Right kidney (tissue), 1 donor: ENCODE data around the gene RAB40B.

Source experiments
- DNase-seq: peaks from one replicate; pipeline ENCODE4 v3.0.0-alpha.2; 2016

RAB40B gene

DNA sequence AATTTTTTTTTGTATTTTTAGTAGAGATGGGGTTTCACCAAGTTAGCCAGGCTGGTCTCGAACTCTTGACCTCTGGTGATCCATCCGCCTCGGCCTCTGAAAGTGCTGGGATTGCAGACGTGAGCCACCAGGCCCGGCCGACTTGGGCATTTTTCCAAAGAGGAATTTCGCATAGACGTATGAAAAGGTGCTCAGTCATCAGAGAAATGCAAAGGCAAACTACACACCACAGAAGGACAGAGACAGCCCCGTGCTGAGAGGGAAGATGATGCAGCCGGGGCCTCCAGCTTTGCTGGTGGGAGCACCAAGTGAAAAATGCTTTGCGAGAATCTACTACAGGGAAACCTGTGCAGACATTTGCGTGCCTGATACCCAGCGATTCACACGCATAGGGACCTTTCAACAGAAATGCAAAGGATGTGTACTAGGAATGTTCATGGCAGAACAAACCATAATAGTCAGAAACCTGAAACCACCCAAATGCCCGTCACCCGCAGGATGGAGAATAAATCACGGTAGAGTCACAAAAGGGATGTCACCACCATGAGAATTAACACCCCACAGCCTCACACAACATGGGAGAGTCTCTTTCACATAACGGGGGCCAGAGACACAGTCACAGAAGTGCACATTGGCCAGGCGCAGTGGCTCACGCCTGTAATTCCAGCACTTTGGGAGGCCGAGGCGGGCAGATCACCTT lies 5.2 kb downstream of the RAB40B start:
- no peak for DNase-seq

DNA sequence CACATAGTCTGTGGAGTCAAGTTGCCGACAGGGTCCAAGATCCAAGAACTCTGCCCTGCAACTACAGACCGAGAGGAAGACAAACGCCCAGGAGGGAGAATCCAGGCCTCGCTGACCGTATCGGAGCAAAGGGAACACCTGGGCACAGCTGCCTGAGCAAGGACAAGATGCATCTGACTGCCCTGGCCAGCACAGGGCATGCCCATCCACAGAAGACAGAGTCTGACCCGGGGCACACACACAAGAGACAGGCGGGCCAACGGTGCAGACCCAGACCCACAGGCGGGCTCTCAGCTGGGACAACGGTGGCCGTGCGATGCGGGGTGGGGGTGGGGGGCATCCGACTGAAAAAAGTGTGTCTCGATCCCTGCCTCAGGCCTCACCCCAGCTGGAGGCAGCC lies 6.2 kb downstream of the RAB40B start:
- no peak for DNase-seq

DNA sequence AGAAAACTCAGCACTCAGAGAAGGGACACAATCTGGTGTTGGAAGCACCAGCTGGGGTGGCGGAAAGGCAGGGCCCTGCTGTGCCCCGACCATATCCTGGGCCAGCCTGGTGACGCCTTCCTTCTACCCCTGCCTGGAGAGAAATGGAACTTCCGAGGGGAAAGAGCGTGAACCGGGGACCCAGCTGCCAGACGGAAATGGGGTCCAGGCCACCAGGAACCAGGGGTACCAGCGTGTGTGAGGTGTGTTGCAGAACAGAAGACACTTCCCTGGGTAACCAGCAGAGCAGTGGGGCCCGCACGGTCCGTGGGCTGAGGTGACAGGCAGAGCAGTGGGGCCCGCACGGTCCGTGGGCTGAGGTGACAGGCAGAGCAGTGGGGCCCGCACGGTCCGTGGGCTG lies 6.8 kb downstream of the RAB40B start:
- no peak for DNase-seq

DNA sequence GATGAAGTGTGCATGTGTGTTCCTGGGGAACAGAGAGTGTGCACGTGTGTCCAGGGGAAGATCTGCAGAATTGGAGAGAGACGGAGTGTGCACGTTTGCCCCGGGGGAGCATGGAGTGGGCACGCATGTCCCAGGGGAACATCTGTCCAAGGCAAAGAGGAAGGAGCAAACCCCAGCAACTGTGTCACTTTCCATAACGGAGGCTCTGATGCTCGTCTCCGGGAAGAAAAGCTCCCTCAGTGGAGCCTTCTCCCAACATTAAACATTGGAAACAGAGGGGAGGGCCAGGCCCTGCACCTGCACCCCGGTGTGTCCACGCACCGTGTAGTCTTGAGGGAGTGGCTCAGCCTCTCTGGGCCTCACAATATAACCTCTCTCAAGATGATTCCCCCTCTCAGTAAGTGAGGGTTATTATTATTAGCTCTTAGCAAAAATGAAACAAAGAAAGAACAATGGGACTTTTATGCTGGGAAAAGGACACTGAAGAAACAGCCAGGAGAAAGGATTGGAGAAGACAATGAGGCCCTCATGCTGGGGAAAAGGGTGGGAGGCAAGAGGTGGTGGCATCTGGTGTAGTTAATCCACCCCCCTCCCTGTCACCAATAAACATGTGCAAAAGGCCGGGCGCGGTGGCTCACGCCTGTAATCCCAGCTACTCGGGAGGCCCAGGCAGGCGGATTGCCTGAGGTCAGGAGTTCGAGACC lies 7.6 kb downstream of the RAB40B start:
- DNase-seq, result no peak

DNA sequence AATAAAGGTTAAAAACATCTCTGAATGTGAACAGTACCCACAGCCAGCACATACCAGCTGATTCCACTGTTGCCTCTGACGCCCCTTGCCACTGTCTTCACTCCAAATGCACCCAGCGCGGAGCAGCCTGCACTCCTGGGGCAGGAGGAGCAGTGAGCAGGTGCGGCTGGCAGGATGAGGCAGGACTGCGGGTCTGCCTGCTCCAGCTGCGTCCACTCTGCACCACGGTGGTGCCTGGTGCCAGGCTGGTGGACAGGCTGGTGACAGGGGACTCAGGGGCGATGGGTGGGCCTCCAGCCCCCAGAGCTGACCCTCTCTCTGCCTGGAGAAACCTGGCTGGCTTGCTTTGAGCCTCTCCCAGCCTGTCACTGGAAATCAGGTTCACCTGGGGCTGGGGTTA lies 9.4 kb downstream of the RAB40B start:
- no peak for DNase-seq

DNA sequence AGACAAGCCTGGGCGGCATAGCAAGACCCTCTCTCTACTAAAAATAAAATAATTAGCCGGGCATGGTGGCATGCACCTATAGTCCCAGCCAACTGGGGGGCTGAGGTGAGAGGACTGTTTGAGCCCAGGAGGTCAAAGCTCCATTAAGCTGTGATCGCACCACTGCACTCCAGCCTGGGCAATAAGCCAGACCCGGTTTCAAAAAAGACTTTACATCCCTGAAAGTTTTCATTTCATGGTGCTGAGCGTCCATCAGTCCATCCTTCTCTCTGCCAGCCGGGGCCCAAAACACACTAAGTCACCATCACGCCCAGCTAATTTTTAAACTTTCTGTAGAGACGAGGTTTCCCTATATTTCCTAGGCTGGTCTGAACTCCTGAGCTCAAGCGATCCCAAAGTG lies 10.6 kb downstream of the RAB40B start:
- no peak for DNase-seq

DNA sequence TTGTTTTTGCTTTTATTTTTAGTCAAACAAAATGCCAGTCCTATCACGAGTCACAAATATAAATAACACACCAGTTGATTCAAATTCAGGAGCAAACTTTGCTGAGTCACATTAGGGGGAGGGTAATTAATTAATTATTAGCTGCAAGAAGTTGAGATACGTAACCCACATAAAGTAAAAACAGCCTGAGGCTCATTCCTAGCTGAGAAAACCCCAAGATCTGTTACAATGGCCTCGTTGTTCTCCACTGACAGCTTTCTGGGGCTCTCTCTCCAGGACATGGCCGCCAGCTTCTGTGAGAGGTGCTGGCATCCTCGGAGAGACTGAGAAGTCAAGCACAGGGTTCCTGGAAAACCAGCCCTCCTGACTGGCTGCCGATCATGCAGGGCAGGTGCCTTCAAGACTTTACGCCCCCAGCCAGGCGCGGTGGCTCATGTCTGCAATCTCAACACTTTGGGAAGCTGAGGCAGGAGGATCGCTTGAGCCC lies 11.1 kb downstream of the RAB40B start:
- DNase-seq, result peak; percentile 46

DNA sequence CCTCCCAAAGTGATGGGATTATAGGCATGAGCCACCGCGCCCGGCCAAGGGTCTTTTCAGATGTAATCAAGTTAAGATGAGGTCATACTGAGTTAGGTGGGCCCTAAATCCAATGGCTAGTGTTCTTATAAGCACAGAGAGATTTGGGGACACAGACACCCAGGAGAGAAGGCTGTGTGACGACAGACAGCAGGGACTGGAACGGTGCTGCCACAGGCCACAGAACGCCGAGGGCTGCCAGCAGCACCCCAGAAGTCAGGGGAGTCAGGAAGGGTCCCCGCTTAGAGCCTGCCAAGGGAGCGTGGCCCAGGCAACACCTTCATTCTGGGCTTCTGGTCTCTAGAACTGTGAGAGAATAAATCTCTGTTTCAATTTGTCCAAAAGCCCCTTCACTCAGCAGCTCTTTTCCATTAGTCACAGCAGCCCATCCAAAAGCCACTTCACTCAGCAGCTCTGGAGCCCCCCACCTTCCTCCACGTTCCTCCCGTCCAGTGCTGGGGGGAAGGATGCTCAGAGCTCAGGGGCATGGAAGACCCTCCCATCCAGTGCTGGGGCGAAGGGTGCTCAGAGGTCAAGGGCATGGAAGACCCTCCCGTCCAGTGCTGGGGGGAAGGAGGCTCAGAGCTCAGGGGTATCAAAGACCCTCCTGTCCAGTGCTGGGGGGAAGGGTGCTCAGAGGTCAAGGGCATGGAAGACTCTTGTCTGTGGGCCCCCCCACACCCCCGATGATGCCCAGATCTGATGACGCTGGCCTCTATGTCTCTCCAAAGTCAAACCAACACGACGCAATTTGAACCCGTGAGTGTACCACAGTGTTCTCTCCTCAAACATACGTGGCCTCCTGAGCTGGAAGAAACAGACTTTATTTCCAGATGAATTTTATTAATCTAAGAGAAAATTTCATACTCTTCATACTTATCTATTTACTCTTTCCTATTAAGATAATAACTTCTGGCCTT lies 11.9 kb downstream of the RAB40B start:
- no peak for DNase-seq

DNA sequence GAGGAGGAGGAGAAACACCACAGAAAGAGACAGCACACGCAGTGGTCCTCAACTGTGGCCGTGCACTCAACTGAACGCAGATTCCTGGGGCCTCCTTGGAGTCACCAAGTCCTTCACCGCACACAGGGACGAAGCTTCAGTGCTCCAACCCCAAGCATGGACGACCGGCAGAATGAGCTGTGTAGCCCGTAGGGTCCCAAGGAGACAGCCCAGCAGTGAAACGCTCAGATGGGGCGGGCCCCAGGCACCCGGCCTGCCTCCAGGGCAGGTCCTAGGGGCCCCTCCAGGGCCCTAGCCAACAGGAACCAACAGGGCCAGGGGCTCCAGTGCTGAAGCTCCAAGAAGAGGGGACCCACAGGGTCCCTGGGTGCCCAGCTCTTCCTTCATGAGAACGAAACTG lies 13.2 kb downstream of the RAB40B start:
- no peak for DNase-seq

DNA sequence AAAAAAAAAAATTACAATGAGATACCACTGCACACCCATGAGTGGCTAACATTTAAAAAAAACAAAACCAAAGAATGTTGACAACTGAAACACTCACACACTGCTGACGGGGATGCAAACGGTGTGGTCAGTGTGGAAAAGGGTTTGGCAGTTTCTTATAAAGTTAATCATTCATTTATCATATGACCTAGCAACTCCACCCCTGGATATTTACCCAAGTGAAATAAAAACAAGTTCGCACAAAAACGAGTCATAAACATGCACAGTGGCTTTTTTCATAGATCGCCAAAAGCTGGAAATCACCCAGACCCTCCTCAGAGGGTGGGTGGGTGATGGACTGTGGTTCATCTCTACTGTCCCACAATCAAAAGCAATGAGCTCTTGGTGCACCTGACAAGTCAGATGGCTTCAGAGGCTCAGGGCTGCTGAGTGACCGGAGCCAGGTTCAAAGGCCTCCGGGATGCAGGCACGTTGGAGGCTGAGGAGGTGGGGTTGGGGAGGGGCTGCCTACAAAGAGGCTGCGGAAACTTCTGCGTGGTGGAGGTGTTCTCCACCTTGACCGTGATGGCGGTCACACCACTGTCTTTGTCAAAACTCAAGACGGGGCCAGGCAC lies 14.2 kb downstream of the RAB40B start:
- no peak for DNase-seq

DNA sequence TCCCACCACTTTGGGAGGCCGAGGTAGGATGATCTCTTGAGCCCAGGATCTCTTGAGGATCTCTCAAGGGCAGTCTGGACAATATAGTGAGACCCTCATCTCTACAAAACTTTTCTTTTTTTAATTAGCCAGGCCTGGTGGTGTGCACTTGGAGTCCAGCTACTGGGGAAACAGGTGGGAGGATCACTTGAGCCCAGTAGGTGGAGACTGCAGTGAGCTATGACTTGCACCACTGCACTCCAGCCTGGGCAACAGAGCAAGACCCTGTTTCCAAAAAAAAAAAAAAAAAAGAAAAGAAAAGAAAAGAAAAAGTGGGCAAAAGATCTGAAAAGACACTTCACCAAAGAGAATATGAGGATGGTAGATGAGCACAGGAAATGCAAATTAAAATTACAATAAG lies 15.0 kb downstream of the RAB40B start:
- no peak for DNase-seq

DNA sequence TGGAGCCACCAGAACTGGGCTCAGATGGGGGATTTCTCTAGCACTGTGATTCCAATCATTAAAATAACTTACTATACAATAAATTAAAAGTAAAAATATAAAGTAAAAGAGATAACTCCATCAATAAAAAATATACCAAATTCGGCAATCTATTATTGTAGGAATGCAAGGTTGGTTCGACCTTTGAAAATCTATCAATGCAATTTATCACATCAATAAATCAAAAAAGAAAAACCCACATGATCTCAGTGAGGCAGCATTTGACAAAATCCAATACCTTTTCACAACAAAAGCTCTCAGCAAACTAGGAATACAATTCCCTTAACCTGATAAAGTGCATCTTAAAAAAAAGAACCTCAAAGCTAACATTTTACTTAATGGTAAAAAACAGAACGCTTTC lies 17.0 kb downstream of the RAB40B start:
- DNase-seq, result no peak

DNA sequence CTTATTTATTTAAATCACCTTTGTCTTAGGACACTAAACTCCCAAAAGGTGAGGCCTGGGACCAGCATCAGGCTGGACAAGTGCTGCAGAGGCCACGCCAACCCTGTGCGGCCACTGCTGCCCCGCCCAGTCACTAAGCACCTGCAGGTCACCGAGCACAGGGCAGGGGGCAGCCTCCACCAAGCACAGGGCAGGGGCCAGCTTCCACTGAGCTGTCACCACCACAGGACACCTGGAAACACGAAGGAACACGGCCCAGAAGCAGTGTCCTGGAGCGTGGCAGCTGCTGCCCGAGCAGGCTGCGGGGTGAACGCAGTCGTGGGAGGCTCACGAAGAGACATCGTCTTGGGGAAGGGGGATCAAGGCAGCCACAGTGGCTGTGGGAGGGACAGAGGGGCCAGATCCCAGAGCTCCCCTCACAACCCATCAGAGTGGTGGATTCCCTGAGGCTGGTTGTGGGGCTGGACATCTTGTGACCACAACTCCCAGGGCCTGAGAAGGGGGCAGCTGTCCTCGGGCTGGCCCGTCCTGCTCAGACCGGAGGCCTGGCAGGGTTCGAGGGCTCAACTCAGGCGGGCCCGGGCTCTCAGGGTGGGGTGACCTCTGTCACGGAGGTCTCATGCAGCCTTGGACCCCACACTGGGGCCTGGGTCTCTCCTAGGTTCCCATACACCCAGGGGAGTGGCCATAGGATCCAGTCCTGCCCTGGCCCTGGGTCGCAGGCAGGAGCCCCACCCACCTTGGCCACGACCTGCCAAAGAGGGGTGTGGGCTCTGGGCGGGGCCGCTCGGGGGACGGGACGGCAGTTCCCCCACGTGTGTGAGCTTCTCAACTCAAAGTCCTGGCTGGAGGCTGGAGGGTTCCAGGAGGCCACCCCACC lies 18.7 kb downstream of the RAB40B start:
- DNase-seq, result no peak

DNA sequence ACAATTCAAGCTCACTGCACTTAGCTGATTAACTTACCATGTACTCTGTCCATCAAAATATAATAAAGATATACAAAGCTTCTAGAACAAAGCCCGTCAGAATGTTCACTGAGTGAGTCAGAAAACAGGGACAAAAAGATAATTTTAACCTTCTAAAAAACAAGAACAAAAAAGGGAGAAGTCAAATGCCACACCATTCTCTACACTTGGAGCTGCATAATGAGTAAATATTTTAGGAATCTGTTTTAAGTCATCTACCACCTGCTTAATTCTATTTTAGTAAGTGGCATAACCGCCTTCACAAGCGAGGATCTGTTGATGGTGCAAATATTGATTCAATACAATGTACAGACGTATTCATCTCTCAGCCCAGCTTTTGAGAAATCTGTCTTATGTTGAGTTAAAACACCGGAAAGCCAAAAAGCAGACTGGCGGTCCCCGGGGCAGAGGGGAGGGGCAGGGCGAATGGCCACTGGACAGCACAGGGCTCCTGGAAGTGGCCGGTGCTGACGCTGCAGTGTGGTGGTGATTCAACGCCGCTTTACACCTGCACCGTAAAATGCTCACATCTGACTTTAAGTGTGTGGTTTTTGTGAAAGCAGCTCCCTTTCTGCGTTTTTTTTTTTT lies 20.1 kb downstream of the RAB40B start:
- DNase-seq, result no peak

DNA sequence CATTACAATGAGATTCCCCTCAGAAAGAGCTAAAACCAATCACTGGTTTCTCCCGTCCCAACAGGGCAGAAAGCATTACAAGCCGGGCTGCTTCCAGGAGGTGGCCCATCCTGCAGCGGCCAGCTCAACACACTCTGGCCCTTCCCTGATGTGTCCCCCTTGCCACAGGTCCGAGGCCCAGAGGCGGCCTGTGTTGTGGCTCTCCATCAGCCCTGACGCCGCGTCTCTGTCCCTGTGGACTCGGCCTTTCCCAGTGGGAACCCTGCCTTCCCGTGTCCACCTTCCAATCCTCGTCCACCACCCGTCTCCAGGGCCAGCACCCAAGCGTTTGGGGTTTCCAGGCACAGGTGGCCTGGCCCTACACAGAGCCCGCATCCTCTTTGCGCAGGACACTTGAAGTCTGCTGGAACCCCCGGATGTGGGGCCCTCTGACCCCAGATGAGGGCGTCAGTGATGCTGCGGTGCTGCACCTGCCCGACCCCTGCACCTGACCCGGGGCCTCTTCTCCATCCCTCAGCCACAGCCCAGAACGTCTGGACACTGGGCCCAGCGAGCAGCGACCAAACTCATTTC lies 21.1 kb downstream of the RAB40B start:
- DNase-seq, result no peak

DNA sequence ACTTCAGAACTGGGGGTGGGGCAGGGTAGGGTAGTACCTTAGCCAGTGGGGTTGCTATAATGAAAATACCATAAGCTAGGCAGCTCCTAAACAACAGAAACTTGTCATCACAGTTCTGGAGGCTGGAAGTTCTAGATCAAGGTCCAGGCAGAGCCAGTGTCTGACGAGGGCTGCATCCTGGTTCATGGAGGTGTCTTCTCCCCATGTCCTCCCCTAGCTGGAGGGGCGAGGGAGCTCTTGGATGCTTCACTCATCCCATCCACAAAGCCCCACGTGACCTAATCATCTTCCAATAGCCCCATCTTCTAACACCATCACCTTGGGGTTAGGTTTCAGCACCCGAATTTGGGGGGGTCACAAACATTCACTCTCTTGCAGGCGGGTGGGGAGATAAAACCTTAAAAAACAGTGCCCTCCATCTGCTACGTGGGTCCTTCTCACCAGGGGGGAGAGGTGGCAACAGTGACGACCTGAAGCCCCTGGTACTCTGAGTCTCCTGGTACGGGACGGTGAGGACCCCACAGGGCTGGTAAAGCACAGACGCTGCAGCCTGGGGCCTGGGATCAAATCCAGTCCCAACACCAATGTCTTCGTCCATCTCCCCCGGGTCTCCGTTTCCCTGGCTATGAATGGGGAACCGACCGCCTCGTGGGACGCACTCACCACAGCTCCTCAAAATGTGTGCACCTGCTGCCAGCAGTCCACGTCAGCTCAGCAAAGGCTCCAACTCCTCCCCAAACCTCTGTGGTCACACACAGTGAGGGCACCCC lies 22.8 kb downstream of the RAB40B start:
- DNase-seq, result no peak

DNA sequence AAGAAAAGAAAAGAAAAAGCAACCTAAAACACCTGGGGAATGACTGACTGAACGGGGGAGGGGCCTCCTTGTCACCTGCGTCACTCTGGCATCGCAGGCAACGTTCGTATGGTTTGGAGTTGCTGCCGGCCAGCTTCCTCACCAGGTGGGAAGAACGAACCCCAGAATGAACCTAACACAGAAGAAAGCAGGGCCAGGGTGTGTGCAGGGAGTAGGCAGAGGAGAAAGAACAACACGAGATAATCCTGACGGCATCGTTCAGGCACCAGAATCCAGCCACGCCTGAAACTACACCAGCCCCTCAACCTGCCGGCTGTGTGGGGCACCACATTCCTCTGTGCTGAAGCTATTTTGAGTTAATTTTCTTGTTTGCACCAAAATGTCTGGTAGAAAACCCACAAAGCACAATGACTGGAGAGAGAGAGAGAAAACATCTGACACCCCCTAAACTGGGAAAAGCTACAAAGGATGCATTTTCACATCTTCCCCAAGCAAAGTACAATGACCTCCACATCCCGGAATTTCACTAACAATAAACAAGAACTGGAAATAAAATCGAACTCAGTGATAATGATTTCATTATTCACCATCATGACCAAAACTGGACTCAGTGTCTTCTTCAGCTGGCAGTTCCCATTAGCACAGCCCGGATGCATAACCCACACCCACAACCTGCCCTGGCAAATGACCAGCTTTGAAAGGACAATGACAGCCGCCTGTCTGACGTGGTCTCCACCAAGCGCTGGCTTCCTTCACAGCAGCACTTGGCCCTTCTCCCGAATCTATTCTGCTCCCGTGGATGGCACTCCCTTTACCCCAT lies 23.6 kb downstream of the RAB40B start:
- no peak for DNase-seq

DNA sequence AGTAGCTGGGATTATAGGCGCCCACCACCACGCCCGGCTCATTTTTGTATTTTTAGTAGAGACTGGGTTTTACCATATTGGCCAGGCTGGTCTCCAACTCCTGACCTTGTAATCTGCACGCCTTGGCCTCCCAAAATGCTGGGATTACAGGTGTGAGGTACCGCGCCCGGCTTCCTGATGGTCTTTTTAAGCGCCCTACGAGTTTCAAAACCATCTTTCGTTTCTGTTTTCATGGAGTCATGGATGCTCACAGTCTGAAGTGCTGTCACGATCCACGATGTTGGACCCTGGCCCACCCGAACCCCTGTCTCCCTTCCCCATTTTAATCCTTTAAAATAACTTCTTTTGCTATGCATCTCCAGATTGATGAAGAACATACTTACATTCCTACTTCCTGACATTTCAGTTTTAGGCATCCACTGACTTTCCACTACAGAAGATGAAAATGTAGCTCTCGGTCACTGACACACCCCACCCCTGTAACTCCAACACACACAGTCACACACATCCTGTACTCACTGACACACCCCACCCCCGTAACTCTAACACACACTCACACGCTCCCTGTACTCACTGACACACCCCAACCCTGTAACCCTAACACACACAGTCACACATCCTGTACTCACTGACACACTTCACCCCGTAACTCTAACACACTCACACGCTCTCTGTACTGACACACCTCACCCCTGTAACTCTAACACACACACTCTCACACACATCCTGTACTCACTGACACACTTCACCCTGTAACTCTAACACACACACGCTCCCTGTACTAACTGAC lies 27.6 kb downstream of the RAB40B start:
- no peak for DNase-seq
